ENCODE results near the gene CIDEB.

DNA sequence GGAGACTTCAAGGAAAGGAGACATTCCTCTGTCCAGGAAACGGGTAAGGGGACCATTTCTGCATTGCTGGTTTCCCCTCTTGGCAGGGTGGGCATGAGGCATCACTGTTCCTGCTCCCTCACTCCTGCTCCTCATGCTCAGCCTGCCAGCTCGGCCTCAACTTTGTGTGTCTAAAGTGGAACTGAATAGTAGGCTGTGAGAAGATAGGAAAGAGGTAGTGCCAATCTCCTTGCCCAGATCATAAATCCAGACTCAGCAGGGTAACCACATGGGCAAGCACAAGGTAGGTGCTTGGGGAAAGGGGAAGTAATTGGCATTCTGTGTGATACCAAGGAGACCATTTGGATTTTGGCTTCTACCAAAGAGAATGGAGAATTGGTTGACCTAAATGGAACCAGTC is 6.1 kb upstream of the CIDEB start:
- TF ChIP-seq, protein P1, sequence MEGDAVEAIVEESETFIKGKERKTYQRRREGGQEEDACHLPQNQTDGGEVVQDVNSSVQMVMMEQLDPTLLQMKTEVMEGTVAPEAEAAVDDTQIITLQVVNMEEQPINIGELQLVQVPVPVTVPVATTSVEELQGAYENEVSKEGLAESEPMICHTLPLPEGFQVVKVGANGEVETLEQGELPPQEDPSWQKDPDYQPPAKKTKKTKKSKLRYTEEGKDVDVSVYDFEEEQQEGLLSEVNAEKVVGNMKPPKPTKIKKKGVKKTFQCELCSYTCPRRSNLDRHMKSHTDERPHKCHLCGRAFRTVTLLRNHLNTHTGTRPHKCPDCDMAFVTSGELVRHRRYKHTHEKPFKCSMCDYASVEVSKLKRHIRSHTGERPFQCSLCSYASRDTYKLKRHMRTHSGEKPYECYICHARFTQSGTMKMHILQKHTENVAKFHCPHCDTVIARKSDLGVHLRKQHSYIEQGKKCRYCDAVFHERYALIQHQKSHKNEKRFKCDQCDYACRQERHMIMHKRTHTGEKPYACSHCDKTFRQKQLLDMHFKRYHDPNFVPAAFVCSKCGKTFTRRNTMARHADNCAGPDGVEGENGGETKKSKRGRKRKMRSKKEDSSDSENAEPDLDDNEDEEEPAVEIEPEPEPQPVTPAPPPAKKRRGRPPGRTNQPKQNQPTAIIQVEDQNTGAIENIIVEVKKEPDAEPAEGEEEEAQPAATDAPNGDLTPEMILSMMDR (IDR thresholded peaks at IDR 0.05; ENCODE audit: insufficient read depth, low read length): no peak
- TF ChIP-seq, protein P2, sequence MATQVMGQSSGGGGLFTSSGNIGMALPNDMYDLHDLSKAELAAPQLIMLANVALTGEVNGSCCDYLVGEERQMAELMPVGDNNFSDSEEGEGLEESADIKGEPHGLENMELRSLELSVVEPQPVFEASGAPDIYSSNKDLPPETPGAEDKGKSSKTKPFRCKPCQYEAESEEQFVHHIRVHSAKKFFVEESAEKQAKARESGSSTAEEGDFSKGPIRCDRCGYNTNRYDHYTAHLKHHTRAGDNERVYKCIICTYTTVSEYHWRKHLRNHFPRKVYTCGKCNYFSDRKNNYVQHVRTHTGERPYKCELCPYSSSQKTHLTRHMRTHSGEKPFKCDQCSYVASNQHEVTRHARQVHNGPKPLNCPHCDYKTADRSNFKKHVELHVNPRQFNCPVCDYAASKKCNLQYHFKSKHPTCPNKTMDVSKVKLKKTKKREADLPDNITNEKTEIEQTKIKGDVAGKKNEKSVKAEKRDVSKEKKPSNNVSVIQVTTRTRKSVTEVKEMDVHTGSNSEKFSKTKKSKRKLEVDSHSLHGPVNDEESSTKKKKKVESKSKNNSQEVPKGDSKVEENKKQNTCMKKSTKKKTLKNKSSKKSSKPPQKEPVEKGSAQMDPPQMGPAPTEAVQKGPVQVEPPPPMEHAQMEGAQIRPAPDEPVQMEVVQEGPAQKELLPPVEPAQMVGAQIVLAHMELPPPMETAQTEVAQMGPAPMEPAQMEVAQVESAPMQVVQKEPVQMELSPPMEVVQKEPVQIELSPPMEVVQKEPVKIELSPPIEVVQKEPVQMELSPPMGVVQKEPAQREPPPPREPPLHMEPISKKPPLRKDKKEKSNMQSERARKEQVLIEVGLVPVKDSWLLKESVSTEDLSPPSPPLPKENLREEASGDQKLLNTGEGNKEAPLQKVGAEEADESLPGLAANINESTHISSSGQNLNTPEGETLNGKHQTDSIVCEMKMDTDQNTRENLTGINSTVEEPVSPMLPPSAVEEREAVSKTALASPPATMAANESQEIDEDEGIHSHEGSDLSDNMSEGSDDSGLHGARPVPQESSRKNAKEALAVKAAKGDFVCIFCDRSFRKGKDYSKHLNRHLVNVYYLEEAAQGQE (IDR thresholded peaks at IDR 0.05; ENCODE audit: insufficient replicate concordance, low read depth): no peak
